SJSA1 (cell line): ENCODE results near the gene PBX3. TPM values are rescaled to one million over a fixed set of nuclear protein-coding genes. Genes with fewer than 3 reads are reported as not detected.

Source experiments
- DNase-seq, 2 experiments: peaks; one replicate each; pipeline ENCODE4 v3.0.0-alpha.2; 2015 to 2020; ENCODE audit warnings: low spot score in 2 of 2, low read depth in 1 of 2
- H3K27ac ChIP-seq: fragments of 250-450 bp; sonication (Bioruptor Pico); 2 replicates; pipeline ENCODE4 v1.5.1; 2020; ENCODE audit warnings: mild to moderate bottlenecking, moderate library complexity
- H3K27me3 ChIP-seq: fragments of 250-450 bp; sonication (Bioruptor Pico); replicated peaks from 2 replicates; pipeline ENCODE4 v1.5.1; 2020; ENCODE audit warnings: mild to moderate bottlenecking, moderate library complexity
- H3K36me3 ChIP-seq: fragments of 250-450 bp; sonication (Bioruptor Pico); 2 replicates; pipeline ENCODE4 v1.5.1; 2020; ENCODE audit warnings: mild to moderate bottlenecking
- H3K4me1 ChIP-seq: fragments of 250-450 bp; sonication (Bioruptor Pico); replicated peaks from 2 replicates; pipeline ENCODE4 v1.6.1; 2021; ENCODE audit warnings: mild to moderate bottlenecking
- H3K4me3 ChIP-seq: fragments of 250-450 bp; sonication (Bioruptor Pico); 2 replicates; pipeline ENCODE4 v1.5.1; 2020; ENCODE audit warnings: mild to moderate bottlenecking
- H3K9me3 ChIP-seq: fragments of 250-450 bp; sonication (Bioruptor Pico); replicated peaks from 2 replicates; pipeline ENCODE4 v1.5.1; 2020; ENCODE audit warnings: mild to moderate bottlenecking
- total RNA-seq: library from RNA; depleted of rRNA; stranded (reverse); fragments of >200 nt; shearing (Covaris generic); gene quantifications from 2 replicates; pipeline ENCODE4 v1.2.3, GENCODE V29; 2014

The PBX3 gene
- total RNA-seq, 1 experiment from 2014 or later, result 15.1 TPM

DNA sequence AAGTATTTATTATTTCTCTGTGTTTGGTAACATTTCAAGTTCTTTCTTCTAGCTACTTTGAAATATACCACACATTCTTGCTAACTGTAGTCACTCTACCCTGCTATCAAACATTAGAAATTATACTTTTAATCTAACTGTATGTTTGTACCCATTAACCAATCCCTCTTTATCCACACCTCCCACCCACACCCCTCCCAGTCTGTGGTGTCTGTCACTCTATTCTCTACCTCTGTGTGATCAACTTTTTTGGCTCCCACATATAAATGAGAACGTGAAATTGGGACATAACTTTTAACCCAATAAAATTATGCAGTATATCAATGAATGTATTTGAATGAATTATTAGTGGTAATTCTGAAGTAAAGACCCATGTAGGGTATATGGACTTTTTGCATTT lies 79.7 kb downstream of the PBX3 start:
- H3K4me3 ChIP-seq, result no peak overlapping the region
- no peaks in the 10 kb centered on the region for H3K9me3 ChIP-seq
- no peak for DNase-seq
- no peak overlapping the region for H3K27ac ChIP-seq
- no peaks in the 10 kb centered on the region for H3K36me3 ChIP-seq
- H3K4me1 ChIP-seq, result no peaks in the 10 kb centered on the region
- no peaks in the 10 kb centered on the region for H3K27me3 ChIP-seq

DNA sequence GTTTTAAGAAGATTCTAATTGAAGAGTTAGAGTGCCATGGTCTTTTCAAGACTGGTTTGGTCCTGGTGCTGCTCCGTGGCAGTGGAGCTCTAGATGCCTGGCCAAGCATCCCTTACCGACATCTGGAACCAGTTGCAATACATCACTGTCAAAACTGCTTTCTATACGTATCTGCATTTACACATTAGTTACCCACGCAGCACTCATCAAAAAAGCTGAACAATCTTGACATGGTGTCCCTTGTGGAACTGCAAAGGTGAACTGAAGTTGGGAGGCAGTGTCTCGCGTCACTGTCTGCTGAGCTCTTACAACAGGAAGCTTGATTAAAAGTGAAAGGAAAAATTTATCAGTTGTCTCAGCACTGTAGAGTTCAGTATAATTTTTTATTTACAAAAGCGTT lies 82.6 kb downstream of the PBX3 start:
- Histone ChIP-seq H3K9me3 (no peaks in the 10 kb centered on the region), H3K27ac (no peak overlapping the region), H3K36me3 (no peaks in the 10 kb centered on the region), H3K4me3 (no peak overlapping the region), H3K4me1 (no peaks in the 10 kb centered on the region; the same call in 1 of the 2 replicates), H3K27me3 (no peaks in the 10 kb centered on the region)
- no peak for DNase-seq

DNA sequence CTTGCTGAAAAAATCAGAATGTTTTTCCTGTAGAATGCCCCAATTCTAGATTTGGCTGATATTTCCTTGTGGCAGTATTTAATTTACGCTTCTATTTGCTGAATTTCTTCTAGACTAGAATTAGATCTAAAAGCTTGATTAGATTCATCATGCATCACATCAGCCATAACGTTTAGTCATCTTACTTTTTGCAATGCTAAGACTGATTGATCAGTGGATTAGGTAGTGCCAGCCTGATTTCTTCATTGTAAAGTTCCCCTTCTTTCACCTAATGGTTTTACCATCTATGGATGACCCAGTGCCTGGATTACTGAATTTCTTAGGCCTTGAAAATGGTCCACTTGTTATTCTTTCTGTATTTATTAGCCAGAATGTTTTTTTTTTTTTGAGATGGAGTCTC lies 83.9 kb downstream of the PBX3 start:
- H3K9me3 ChIP-seq, result no peaks in the 10 kb centered on the region
- no peak overlapping the region for H3K27ac ChIP-seq
- no peak overlapping the region for H3K4me3 ChIP-seq

DNA sequence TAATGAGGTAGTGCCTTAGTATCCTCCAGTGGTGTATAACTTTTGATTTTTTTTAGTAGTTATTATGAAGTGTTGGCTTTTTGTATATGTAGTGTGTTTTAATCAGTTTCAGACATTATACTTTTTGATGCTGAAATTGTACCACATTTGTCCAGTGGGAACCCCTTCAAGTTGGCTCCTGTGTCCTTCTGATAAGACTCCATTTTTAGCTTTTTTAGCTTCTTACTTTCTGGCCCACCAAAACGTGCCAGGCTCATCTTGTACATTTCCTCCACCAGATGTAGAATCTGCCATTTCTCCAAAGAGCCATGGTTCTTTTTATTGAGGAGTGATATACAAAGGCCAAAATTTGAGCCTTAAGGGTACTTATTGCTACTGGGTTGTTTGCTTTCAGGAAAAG lies 84.4 kb downstream of the PBX3 start:
- no peaks in the 10 kb centered on the region for H3K27me3 ChIP-seq
- DNase-seq, result no peak

More for the DNA sequence above, 83.9 kb downstream of the PBX3 start:
- no peaks in the 10 kb centered on the region; the same call in 1 of the 2 replicates for H3K4me1 ChIP-seq
- DNase-seq, result no peak
- H3K27me3 ChIP-seq, result no peaks in the 10 kb centered on the region
- no peaks in the 10 kb centered on the region for H3K36me3 ChIP-seq

DNA sequence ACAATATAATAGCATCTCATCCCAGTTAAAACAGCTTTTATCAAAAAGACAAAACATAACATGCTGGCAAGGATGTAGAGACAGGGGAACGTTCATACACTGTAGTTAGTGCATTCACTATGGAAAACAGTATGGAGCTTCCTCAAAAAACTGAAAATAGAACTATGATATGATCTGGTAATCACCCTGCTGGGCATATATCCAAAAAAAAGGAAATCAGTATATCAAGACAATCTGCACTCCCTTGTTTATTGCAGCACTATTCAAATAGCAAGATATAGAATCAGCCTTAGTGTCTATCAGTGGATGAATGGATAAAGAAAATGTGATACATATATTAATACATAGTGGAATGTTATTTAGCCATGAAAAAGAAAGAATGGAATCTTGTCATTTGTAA lies 88.5 kb downstream of the PBX3 start:
- H3K4me3 ChIP-seq, result no peak overlapping the region
- H3K9me3 ChIP-seq, result no peaks in the 10 kb centered on the region
- no peaks in the 10 kb centered on the region for H3K36me3 ChIP-seq
- no peak for DNase-seq
- H3K4me1 ChIP-seq, result no peaks in the 10 kb centered on the region; the same call in 1 of the 2 replicates
- no peaks in the 10 kb centered on the region for H3K27me3 ChIP-seq
- H3K27ac ChIP-seq, result no peak overlapping the region

More for the DNA sequence above, 84.4 kb downstream of the PBX3 start:
- Histone ChIP-seq H3K27ac (no peak overlapping the region), H3K4me3 (no peak overlapping the region), H3K36me3 (no peaks in the 10 kb centered on the region), H3K4me1 (no peaks in the 10 kb centered on the region; the same call in 1 of the 2 replicates), H3K9me3 (no peaks in the 10 kb centered on the region)

DNA sequence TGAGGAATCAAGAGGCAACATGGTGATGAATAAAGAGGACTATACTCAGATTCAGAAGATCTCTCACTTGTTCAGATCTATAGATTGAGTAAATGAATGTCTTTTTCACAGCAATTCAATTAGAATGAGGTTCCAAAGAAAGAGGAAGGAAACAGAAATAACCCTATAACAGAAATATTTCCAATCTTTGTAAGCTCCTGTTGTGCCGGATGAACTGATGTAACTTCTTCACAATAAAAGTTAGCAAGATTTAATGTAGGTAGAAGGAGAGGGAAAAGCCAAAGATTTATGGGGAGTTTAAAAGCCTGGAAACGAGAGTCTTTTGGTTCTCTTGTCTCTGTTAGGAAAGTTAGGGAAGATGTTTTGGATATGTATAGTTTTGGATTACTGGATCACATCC lies 92.1 kb downstream of the PBX3 start:
- no peak overlapping the region for H3K4me3 ChIP-seq
- H3K9me3 ChIP-seq, result no peaks in the 10 kb centered on the region
- no peaks in the 10 kb centered on the region for H3K4me1 ChIP-seq
- DNase-seq, result no peak
- no peak overlapping the region for H3K27ac ChIP-seq
- no peaks in the 10 kb centered on the region for H3K36me3 ChIP-seq
- H3K27me3 ChIP-seq, result no peaks in the 10 kb centered on the region

DNA sequence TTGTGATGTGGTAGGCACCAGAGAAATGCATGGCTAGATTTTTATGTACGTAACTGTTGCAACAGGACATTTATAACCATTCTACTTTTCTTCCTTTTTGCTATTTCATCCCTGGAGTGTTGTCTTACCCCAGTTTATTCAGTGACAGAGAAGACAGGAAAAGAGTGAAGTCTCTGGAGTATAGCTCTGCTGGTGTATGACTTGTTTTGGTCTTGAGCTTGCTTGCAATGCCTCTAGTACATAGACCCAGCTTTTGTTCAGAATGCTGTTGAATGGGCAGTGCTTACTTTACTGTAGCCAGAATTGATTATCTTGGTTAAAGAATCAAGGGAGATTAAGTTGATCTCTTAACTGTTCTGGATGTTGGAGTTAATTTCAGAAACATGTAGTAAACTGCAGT lies 94.3 kb downstream of the PBX3 start:
- Histone ChIP-seq H3K4me1 (no peaks in the 10 kb centered on the region), H3K27ac (no peak overlapping the region), H3K27me3 (no peaks in the 10 kb centered on the region)

DNA sequence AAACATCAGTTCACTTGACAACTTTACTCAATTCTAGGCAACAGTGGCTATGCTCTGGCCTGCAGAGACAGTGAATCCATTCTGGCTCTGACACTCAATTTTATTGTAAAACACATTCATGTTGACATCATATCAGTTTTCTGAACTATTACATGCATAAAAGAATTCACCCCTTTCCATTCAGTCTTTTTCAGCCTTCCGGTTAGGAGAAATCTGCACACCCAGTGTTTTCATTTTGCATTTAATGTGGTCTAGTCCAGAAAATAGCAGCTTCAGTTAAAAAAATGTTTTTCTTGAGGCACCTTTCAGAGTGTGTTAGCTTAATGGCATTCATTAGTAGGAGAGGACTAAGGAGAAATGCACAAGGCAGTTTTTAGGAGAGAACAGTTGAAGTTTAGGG lies 95.1 kb downstream of the PBX3 start:
- H3K27ac ChIP-seq, result no peak overlapping the region
- no peak overlapping the region for H3K4me3 ChIP-seq
- DNase-seq, result no peak
- H3K27me3 ChIP-seq, result no peaks in the 10 kb centered on the region
- H3K9me3 ChIP-seq, result no peaks in the 10 kb centered on the region
- no peaks in the 10 kb centered on the region for H3K4me1 ChIP-seq
- no peaks in the 10 kb centered on the region for H3K36me3 ChIP-seq

More for the DNA sequence above, 94.3 kb downstream of the PBX3 start:
- no peaks in the 10 kb centered on the region for H3K9me3 ChIP-seq
- H3K36me3 ChIP-seq, result no peaks in the 10 kb centered on the region
- DNase-seq, result no peak
- H3K4me3 ChIP-seq, result no peak overlapping the region

DNA sequence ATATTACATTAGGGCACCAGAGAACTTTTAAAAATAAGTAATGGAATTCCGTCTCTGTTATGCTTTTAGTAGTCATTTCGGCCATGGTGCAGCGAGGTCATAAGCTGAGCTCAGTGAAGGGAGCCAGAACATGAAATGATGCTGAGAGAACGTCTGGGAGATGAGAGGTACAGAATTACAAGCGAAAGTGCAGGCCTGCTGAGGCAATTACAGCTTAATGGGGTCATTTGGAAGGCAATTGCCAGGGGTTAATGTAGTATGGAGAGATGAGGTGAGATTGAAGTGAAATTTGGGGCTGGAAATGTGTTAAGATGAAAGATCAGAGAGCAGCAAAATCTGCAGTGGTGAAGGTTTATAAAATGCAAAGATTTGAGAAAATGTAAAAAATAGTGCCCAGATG lies 96.5 kb downstream of the PBX3 start:
- Histone ChIP-seq H3K9me3 (no peaks in the 10 kb centered on the region), H3K36me3 (no peaks in the 10 kb centered on the region), H3K27ac (no peak overlapping the region), H3K4me3 (no peak overlapping the region), H3K27me3 (no peaks in the 10 kb centered on the region), H3K4me1 (no peaks in the 10 kb centered on the region)
- DNase-seq, result no peak

DNA sequence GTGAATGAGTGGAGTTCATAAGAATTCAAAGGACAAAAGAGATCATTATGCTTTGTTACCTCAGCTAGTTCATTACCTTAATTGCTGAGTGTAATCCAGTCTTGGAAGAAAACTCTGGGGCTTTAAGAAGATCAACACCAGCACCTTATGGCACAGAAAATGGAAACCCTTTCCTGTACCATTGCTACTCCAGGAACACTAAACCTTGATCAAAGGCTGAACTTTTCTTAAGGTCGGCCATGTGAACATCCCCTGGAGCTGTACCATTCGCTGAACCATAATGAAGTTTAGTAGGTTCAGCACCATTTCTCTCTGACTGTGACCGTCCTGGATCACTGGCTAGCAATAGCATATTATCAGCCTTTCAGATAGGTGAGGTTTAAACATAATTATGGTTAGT lies 97.4 kb downstream of the PBX3 start:
- no peaks in the 10 kb centered on the region for H3K9me3 ChIP-seq
- no peak overlapping the region for H3K27ac ChIP-seq
- H3K36me3 ChIP-seq, result no peaks in the 10 kb centered on the region
- no peaks in the 10 kb centered on the region for H3K27me3 ChIP-seq
- no peak for DNase-seq
- H3K4me1 ChIP-seq, result no peaks in the 10 kb centered on the region
- H3K4me3 ChIP-seq, result no peak overlapping the region

DNA sequence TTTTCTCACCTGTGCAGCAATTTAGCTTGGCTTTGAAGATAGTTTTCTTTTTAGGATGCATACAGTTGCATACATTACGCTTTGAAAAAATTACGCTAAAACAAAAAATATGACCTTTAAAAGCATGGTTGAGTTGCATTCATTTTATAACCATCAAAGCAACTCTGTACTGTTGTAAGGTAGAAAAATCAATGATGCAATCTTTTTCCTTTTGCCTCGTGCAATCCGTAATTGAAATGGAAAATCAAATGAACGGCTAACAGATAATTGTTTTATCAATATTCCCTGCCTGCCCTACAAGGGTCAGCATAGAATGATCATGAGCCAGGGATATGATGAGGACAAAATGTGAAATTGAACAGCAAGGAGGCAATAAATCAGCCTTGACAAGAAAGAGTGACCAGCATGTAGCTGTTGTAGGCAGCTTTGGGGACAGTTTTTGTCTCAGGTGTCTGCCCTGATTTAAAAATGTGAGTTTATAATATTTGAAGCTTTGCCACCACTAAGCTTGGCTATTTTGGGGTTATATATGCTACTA lies 98.2 kb downstream of the PBX3 start:
- no peak for DNase-seq
- Histone ChIP-seq H3K4me1 (no peaks in the 10 kb centered on the region), H3K27ac (no peak overlapping the region), H3K9me3 (no peaks in the 10 kb centered on the region), H3K4me3 (no peak overlapping the region), H3K27me3 (no peaks in the 10 kb centered on the region), H3K36me3 (no peaks in the 10 kb centered on the region)

DNA sequence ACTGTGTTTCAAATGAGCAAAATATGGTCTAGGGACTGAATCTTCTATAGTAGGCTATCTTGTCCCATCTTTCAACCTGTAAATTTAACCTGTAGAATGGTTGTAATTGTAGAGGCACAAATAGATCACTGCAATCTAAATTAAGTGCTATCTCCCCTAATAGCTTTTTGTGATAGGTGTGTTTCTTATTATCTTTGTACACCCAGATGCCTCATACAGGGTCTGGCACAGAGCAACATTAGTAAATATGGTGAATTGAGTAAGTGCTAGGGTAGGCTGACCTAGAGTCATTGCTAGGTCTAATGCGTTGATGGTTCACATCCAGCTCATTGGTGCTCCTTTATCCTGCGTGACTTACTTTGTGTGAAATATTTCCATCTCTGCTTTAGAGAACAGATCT lies 100.6 kb downstream of the PBX3 start:
- Histone ChIP-seq H3K27me3 (no peaks in the 10 kb centered on the region), H3K4me3 (no peak overlapping the region), H3K27ac (no peak overlapping the region), H3K9me3 (no peaks in the 10 kb centered on the region), H3K36me3 (no peaks in the 10 kb centered on the region), H3K4me1 (no peaks in the 10 kb centered on the region)
- no peak for DNase-seq

DNA sequence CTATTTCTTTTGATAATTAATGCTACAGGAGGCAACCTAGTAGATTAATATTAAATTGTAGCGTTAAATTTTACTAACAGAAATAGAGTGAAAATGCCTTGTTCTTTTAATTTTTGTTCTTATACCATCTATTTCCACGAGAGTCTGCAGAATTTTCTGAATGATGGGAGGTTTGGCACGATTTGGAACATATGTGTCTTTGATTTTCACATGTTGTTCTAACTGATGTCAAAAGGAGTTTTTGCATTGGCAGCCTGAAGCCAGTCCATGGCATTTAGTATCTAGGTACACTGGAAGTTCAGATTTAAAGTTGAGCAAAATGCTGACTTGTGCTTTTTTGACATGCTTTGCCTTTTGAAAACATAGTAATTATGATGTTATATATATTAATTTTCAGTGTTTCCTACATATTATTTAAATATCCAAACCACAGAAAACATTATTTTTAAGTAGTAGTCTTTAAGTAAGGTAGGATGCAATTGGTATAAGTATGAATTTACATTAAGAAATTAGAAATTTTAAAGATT lies 103.0 kb downstream of the PBX3 start:
- H3K4me3 ChIP-seq, result no peak overlapping the region
- DNase-seq, result no peak
- no peaks in the 10 kb centered on the region for H3K9me3 ChIP-seq
- H3K36me3 ChIP-seq, result no peaks in the 10 kb centered on the region
- H3K27me3 ChIP-seq, result no peaks in the 10 kb centered on the region
- no peak overlapping the region for H3K27ac ChIP-seq
- no peaks in the 10 kb centered on the region for H3K4me1 ChIP-seq

DNA sequence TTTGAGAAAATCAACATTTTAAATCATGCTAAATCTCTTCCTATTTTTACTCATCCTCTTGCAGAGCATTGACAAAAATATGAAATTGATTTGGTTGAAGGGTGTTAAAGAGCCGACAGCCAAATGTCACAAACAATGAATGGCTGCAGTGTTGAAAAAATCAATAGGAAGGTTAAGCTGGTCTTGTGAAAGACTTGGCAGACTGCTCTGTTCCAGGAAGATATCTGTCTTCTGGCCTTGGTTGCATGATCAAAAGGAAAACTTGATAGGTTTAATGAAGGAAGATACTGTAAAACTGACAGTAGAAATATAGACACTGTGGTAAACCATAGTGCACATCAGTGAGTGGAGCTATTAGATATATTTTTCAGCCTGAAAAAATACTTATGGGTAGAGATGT lies 103.6 kb downstream of the PBX3 start:
- no peak overlapping the region for H3K4me3 ChIP-seq
- H3K36me3 ChIP-seq, result no peaks in the 10 kb centered on the region
- no peak overlapping the region for H3K27ac ChIP-seq
- no peaks in the 10 kb centered on the region for H3K27me3 ChIP-seq
- no peak for DNase-seq
- H3K4me1 ChIP-seq, result no peaks in the 10 kb centered on the region
- H3K9me3 ChIP-seq, result no peaks in the 10 kb centered on the region

DNA sequence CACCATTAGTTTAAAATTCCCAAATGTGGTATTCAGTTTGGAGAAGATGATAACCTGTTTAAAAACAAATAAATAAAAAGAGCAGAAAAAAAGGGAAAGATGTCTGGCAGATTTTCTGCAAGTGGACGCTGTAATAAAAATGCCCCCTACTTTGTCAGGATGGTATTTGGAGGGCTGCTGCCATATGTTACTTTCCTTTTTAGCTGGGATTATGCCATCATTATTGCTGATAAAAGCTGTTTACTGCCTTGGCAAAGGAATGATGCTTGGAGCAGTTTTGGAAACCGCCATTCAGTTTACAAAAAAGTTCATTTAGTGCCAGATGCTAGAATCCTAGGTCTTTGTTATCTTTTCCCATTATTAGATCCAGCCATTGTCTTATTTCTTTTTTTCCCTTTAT lies 104.8 kb downstream of the PBX3 start:
- Histone ChIP-seq H3K4me1 (no peaks in the 10 kb centered on the region), H3K27me3 (no peaks in the 10 kb centered on the region), H3K4me3 (no peak overlapping the region), H3K27ac (no peak overlapping the region), H3K9me3 (no peaks in the 10 kb centered on the region), H3K36me3 (no peaks in the 10 kb centered on the region)
- DNase-seq, result no peak
